Upper lobe of left lung (tissue), 4 donors: ENCODE results near the gene BLVRB.

ENCODE experiments used
- EP300 ChIP-seq, 4 donors: sonication (generic); formaldehyde crosslinking; IDR thresholded peaks; one replicate each; pipeline ENCODE4 v1.5.1; 2017; ENCODE audit warnings: antibody characterized with exemption in 4 of 4, control low read depth in 2 of 4
- POLR2A ChIP-seq, 4 donors: fragments of 450-650 bp; IDR thresholded peaks; one replicate each; pipeline ENCODE4 v1.5.1; 2016 to 2017; ENCODE audit warnings: antibody characterized with exemption in 4 of 4, mild to moderate bottlenecking in 2 of 4
- POLR2AphosphoS5 ChIP-seq, 2 donors: sonication (generic); formaldehyde crosslinking; IDR thresholded peaks; one replicate each; pipeline ENCODE4 v1.5.1; 2017; ENCODE audit warnings: antibody characterized with exemption in 2 of 2
- TF ChIP-seq, protein P1 (sequence below), 6 experiments: fragments of 450-650 bp in 4 of 6; fragments of 200-600 bp in 2 of 6; sonication (generic) in 2 of 6; IDR thresholded peaks; one replicate each; pipeline ENCODE4 v1.5.1; 2016 to 2019; ENCODE audit warnings: antibody characterized with exemption in 6 of 6

DNA sequence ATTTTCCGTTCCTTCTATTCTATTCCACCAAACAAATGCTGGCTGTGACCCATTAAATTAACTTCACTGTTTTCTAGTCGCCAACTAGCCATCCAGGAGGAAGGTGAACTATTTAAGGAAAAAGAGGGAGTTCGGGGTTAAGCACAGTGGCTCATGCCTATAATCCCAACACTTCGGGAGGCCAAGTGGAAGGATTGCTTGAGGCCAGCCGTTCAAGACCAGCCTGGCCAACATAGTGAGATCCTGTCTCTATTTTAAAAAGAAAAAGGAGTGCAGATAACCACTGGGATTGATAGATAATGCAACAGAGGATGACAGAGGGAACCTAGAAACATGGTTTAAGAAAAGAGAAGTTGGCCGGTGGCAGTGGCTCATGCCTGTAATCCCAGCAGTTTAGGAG lies 45.9 kb upstream of the BLVRB start:
- TF ChIP-seq, protein P1, sequence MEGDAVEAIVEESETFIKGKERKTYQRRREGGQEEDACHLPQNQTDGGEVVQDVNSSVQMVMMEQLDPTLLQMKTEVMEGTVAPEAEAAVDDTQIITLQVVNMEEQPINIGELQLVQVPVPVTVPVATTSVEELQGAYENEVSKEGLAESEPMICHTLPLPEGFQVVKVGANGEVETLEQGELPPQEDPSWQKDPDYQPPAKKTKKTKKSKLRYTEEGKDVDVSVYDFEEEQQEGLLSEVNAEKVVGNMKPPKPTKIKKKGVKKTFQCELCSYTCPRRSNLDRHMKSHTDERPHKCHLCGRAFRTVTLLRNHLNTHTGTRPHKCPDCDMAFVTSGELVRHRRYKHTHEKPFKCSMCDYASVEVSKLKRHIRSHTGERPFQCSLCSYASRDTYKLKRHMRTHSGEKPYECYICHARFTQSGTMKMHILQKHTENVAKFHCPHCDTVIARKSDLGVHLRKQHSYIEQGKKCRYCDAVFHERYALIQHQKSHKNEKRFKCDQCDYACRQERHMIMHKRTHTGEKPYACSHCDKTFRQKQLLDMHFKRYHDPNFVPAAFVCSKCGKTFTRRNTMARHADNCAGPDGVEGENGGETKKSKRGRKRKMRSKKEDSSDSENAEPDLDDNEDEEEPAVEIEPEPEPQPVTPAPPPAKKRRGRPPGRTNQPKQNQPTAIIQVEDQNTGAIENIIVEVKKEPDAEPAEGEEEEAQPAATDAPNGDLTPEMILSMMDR (IDR thresholded peaks at IDR 0.05), result no peak
- TF ChIP-seq POLR2AphosphoS5 (IDR thresholded peaks at IDR 0.05), result no peak
- no peak for TF ChIP-seq POLR2A (IDR thresholded peaks at IDR 0.05)
- TF ChIP-seq EP300 (IDR thresholded peaks at IDR 0.05), result no peak
